Transverse colon (tissue), 4 donors: Measurements from ENCODE around the gene KRTAP5-11. TPM values are rescaled to one million over a fixed set of nuclear protein-coding genes. Genes with fewer than 3 reads are reported as not detected.
"Not testable (repeated sequence)": the region's sequence is repeated elsewhere in the genome, so short reads cannot be mapped to it uniquely, and the experiment has no call there.

Experiments used
- DNase-seq: peaks from one replicate; pipeline ENCODE4 v3.0.0-alpha.2; 2019
- H3K27ac ChIP-seq, 4 donors: fragments of 200-600 bp; sonication (generic); 2 replicates each; pipeline ENCODE4 v1.5.1; 2016 to 2018; ENCODE audit warnings: inconsistent platforms in 4 of 4
- H3K27me3 ChIP-seq: fragments of 200-600 bp; sonication (generic); 2 replicates; pipeline ENCODE4 v1.5.1; 2017; ENCODE audit warnings: inconsistent platforms
- H3K36me3 ChIP-seq, 4 donors: fragments of 200-600 bp; sonication (generic); 2 replicates each; pipeline ENCODE4 v1.5.1; 2017 to 2019; ENCODE audit warnings: inconsistent platforms in 4 of 4
- H3K4me1 ChIP-seq, 4 donors: fragments of 200-600 bp; sonication (generic); 2 replicates each; pipeline ENCODE4 v1.5.1; 2017 to 2020; ENCODE audit warnings: inconsistent platforms in 4 of 4
- H3K4me3 ChIP-seq, 4 donors: fragments of 200-600 bp; sonication (generic); 1 replicate in 1 of 4; 2 replicates in 3 of 4; pipeline versions ENCODE4 v1.5.1 to v1.6.1; 2017 to 2019; ENCODE audit warnings: inconsistent platforms in 4 of 4
- H3K9me3 ChIP-seq, 2 donors: fragments of 200-600 bp; sonication (generic); 2 replicates each; pipeline ENCODE4 v1.5.1; 2017 to 2019; ENCODE audit warnings: inconsistent platforms in 2 of 2
- CTCF ChIP-seq, 5 experiments: fragments of 200-600 bp in 3 of 5; fragments of 450-650 bp in 2 of 5; sonication (generic) in 3 of 5; IDR thresholded peaks; 1 replicate in 2 of 5; 2 replicates in 3 of 5; pipeline ENCODE4 v1.5.1; 2016 to 2017; ENCODE audit warnings: antibody characterized with exemption in 5 of 5, inconsistent platforms in 3 of 5, mild to moderate bottlenecking in 2 of 5, moderate library complexity in 1 of 5
- EP300 ChIP-seq: sonication (generic); formaldehyde crosslinking; IDR thresholded peaks from one replicate; pipeline ENCODE4 v1.6.1; 2017; ENCODE audit warnings: antibody characterized with exemption, low read depth
- POLR2A ChIP-seq: fragments of 450-650 bp; IDR thresholded peaks from one replicate; pipeline ENCODE4 v1.6.1; 2016; ENCODE audit warnings: antibody characterized with exemption, mild to moderate bottlenecking, moderate library complexity
- POLR2AphosphoS5 ChIP-seq, 3 donors: sonication (generic); formaldehyde crosslinking; IDR thresholded peaks; one replicate each; pipeline ENCODE4 v1.6.1; 2016; ENCODE audit warnings: antibody characterized with exemption in 3 of 3
- WGBS, 2 donors: methylation state at CpG; one replicate each; pipeline ENCODE4 v1.1.5; 2018; ENCODE audit warnings: low coverage in 1 of 2; 5-methylcytosine and 5-hydroxymethylcytosine counted together
- in situ Hi-C, 4 donors: fragments of 200-750 bp; cut with MboI; loops; one replicate each; pipeline versions ENCODE4 v1.15.0 to v1.15.1; 2017; ENCODE audit warnings: low sequenced_read_pairs in 3 of 4, low pct_ligation_motif_present in 1 of 4, low pct_unique_long_range_greater_than_20kb in 1 of 4
- intact Hi-C: fragments of 100-400 bp; cut with DNase I; formaldehyde crosslinking; loops from one replicate; pipeline ENCODE4 v1.15.1; 2023; ENCODE audit warnings: low total_unique reads
- total RNA-seq, 4 donors: library from RNA; depleted of rRNA; stranded (reverse); fragments of >200 nt; gene quantifications; one replicate each; pipeline ENCODE4 v1.1.0, GENCODE V29; 2016

Gene KRTAP5-11
- total RNA-seq, 4 donors from 2014 or later = not detected

GRCh38 chr11:71539017-71539416 lies 43.7 kb downstream of the KRTAP5-11 start:
- no peak for DNase-seq
- Histone ChIP-seq H3K27ac (no peak overlapping the region), H3K9me3 (no peaks in the 10 kb centered on the region), H3K4me3 (no peak overlapping the region), H3K27me3 (no peaks in the 10 kb centered on the region), H3K36me3 (no peaks in the 10 kb centered on the region), H3K4me1 (no peaks in the 10 kb centered on the region)
- WGBS, 2 donors = 88 to 100% methylated on average over 4 to 11 of the region's 11 CpGs
- in situ Hi-C loops = no loop called here
- TF ChIP-seq POLR2AphosphoS5 (IDR thresholded peaks at IDR 0.05) (no peak), POLR2A (no peak)
- intact Hi-C loops = no loop called here

- Histone ChIP-seq H3K9me3 (no peaks in the 10 kb centered on the region), H3K27me3 (no peaks in the 10 kb centered on the region), H3K4me1 (no peaks in the 10 kb centered on the region), H3K4me3 (no peak overlapping the region), H3K27ac (no peak overlapping the region), H3K36me3 (no peaks in the 10 kb centered on the region)
- intact Hi-C loops (no loop called here), in situ Hi-C loops (no loop called here)
- WGBS, 2 donors = 80 to 96% methylated on average over 2 to 4 of the region's 4 CpGs
- DNase-seq = no peak
- TF ChIP-seq CTCF (IDR thresholded peaks at IDR 0.05) (no peak), POLR2A (no peak), EP300 (no peak), POLR2AphosphoS5 (IDR thresholded peaks at IDR 0.05) (no peak)
Measured at GRCh38 chr11:71538666-71538990, 44.0 kb downstream of the KRTAP5-11 start.

- H3K27ac ChIP-seq, H3K36me3 ChIP-seq, DNase-seq, in situ Hi-C loops, H3K27me3 ChIP-seq, H3K4me3 ChIP-seq, H3K4me1 ChIP-seq, H3K9me3 ChIP-seq, intact Hi-C loops: not testable (repeated sequence)
- WGBS, 2 donors = no CpG with 5 or more reads among the region's 4 CpGs
Measured at GRCh38 chr11:71537977-71538665, 44.6 kb downstream of the KRTAP5-11 start, which contains the start of gene KRTAP5-8. Gene KRTAP5-8 (plus strand): TSS chr11:71538025. CDS start chr11:71538056, 31 bp downstream.

GRCh38 chr11:71537537-71537936 lies 45.1 kb downstream of the KRTAP5-11 start:
- intact Hi-C loops = no loop called here

GRCh38 chr11:71535825-71536224 lies 46.9 kb downstream of the KRTAP5-11 start:
- in situ Hi-C loops (no loop called here), intact Hi-C loops (no loop called here)
- TF ChIP-seq CTCF (IDR thresholded peaks at IDR 0.05) (no peak), EP300 (no peak), POLR2A (no peak), POLR2AphosphoS5 (IDR thresholded peaks at IDR 0.05) (no peak)
- no peaks in the 10 kb centered on the region for H3K36me3 ChIP-seq
- H3K27me3 ChIP-seq = no peaks in the 10 kb centered on the region
- DNase-seq = no peak
- no peaks in the 10 kb centered on the region for H3K9me3 ChIP-seq
- H3K4me1 ChIP-seq = no peaks in the 10 kb centered on the region
- no peak overlapping the region for H3K4me3 ChIP-seq
- no peak overlapping the region for H3K27ac ChIP-seq
- 75 to 91% methylated on average over 6 to 9 of the region's 9 CpGs for WGBS, 2 donors

More at GRCh38 chr11:71537537-71537936, 45.1 kb downstream of the KRTAP5-11 start:
- H3K36me3 ChIP-seq = no peaks in the 10 kb centered on the region
- no peaks in the 10 kb centered on the region for H3K9me3 ChIP-seq
- no peak overlapping the region for H3K27ac ChIP-seq
- no peaks in the 10 kb centered on the region for H3K4me1 ChIP-seq
- DNase-seq = no peak
- in situ Hi-C loops = no loop called here
- H3K27me3 ChIP-seq = no peaks in the 10 kb centered on the region
- TF ChIP-seq CTCF (IDR thresholded peaks at IDR 0.05) = no peak
- TF ChIP-seq POLR2A = no peak
- no peak for TF ChIP-seq EP300
- TF ChIP-seq POLR2AphosphoS5 (IDR thresholded peaks at IDR 0.05) = no peak
- 82 to 85% methylated on average over 3 to 9 of the region's 9 CpGs for WGBS, 2 donors
- no peak overlapping the region for H3K4me3 ChIP-seq

GRCh38 chr11:71534711-71535608 lies 47.7 kb downstream of the KRTAP5-11 start:
- DNase-seq, in situ Hi-C loops, H3K4me3 ChIP-seq, intact Hi-C loops, H3K27me3 ChIP-seq, H3K9me3 ChIP-seq, H3K36me3 ChIP-seq, H3K4me1 ChIP-seq, H3K27ac ChIP-seq: not testable (repeated sequence)
- 40 to 66% methylated on average over 2 to 17 of the region's 17 CpGs for WGBS, 2 donors
